ENCODE data around the gene POLR3E.

Gene POLR3E

DNA sequence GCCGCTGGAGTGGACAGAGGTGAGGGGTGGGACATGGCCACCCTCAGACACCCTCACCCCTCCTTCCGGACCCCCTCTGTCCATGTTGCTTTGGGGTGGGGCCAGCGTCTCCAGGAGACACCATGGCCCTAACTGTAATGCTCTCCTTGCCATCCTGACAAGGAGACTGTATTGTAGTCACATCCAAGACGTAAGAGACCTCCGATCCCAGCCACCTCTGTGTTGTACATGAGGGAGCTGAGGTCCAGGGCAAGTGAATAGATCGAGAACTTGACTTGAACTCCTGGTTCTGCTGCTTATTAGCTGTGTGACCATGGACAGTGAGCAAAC, 30.2 kb downstream of the POLR3E start:
- H3K4me3 ChIP-seq (ENCODE audit: low read length): no peak overlapping the region
- TF ChIP-seq CTCF (IDR thresholded peaks at IDR 0.05; ENCODE audit: low read depth, low read length): no peak
- TF ChIP-seq EZH2phosphoT487 (IDR thresholded peaks at IDR 0.05; ENCODE audit: low read depth): no peak
- no peaks in the 10 kb centered on the region for H3K4me1 ChIP-seq (ENCODE audit: low read length)
- peaks cover 3% of the 10 kb centered on the region; the same call in 1 of the 2 replicates for H3K79me2 ChIP-seq (ENCODE audit: low read length)
- H3K9ac ChIP-seq (ENCODE audit: low read length): no peak overlapping the region
- peaks cover 42% of the 10 kb centered on the region for H3K36me3 ChIP-seq (replicated peaks; ENCODE audit: low read depth, low read length)
- H3K27ac ChIP-seq (ENCODE audit: low read length): no peak overlapping the region
- no peak overlapping the region for H2AFZ ChIP-seq (ENCODE audit: low read depth, low read length)
- H4K20me1 ChIP-seq (ENCODE audit: insufficient read depth, low read length): no peaks in the 10 kb centered on the region; the same call in 1 of the 2 replicates
- no peaks in the 10 kb centered on the region for H3K27me3 ChIP-seq (ENCODE audit: low read depth, low read length)
- H3K4me2 ChIP-seq (ENCODE audit: low read length): no peak overlapping the region
- H3K9me3 ChIP-seq (ENCODE audit: insufficient read depth, low read length): no peaks in the 10 kb centered on the region

GRCh38 chr16:22328081-22328725, 31.0 kb downstream of the POLR3E start:
- Histone ChIP-seq H3K9ac (ENCODE audit: low read length) (no peak overlapping the region), H2AFZ (ENCODE audit: low read depth, low read length) (no peak overlapping the region), H3K27ac (ENCODE audit: low read length) (no peak overlapping the region), H3K27me3 (ENCODE audit: low read depth, low read length) (no peaks in the 10 kb centered on the region), H3K79me2 (ENCODE audit: low read length) (peaks cover 3% of the 10 kb centered on the region; the same call in 1 of the 2 replicates), H3K9me3 (ENCODE audit: insufficient read depth, low read length) (no peaks in the 10 kb centered on the region), H3K36me3 (replicated peaks; ENCODE audit: low read depth, low read length) (peaks cover 42% of the 10 kb centered on the region), H4K20me1 (ENCODE audit: insufficient read depth, low read length) (no peaks in the 10 kb centered on the region), H3K4me2 (ENCODE audit: low read length) (no peak overlapping the region), H3K4me1 (ENCODE audit: low read length) (no peaks in the 10 kb centered on the region), H3K4me3 (ENCODE audit: low read length) (no peak overlapping the region)
- TF ChIP-seq CTCF (IDR thresholded peaks at IDR 0.05; ENCODE audit: low read depth, low read length) (no peak), EZH2phosphoT487 (IDR thresholded peaks at IDR 0.05; ENCODE audit: low read depth) (no peak)

GRCh38 chr16:22329199-22329695, 32.0 kb downstream of the POLR3E start:
- H3K79me2 ChIP-seq (ENCODE audit: low read length): peaks cover 3% of the 10 kb centered on the region; the same call in 1 of the 2 replicates
- no peaks in the 10 kb centered on the region for H3K27me3 ChIP-seq (ENCODE audit: low read depth, low read length)
- no peaks in the 10 kb centered on the region for H4K20me1 ChIP-seq (ENCODE audit: insufficient read depth, low read length)
- H3K4me2 ChIP-seq (ENCODE audit: low read length): no peak overlapping the region
- H3K36me3 ChIP-seq (replicated peaks; ENCODE audit: low read depth, low read length): peaks cover 50% of the 10 kb centered on the region
- no peak overlapping the region for H3K27ac ChIP-seq (ENCODE audit: low read length)
- no peak overlapping the region for H2AFZ ChIP-seq (ENCODE audit: low read depth, low read length)
- no peak overlapping the region for H3K9ac ChIP-seq (ENCODE audit: low read length)
- TF ChIP-seq CTCF (IDR thresholded peaks at IDR 0.05; ENCODE audit: low read depth, low read length) (no peak), EZH2phosphoT487 (IDR thresholded peaks at IDR 0.05; ENCODE audit: low read depth) (no peak)
- no peaks in the 10 kb centered on the region for H3K9me3 ChIP-seq (ENCODE audit: insufficient read depth, low read length)
- H3K4me3 ChIP-seq (ENCODE audit: low read length): no peak overlapping the region
- H3K4me1 ChIP-seq (ENCODE audit: low read length): no peaks in the 10 kb centered on the region

DNA sequence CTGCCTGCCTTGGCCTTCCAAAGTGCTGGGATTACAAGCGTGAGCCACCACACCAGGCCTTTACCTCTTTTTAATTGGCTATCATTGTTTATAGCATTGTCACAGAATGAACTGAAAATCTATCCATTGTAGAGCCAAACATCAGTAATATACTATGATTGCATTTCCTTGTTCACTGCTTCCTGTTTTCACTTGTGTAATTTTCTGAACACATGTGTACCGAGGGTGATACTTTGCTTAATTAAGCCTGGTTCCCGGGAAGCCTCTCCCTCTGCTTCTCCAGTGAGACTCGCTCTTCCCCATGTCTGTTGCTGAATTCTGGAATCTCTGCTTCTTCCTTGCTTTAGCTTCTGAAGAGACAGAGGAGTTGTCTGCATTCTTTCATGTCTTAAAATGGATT, 33.1 kb downstream of the POLR3E start:
- H3K9ac ChIP-seq (ENCODE audit: low read length): no peak overlapping the region
- H3K36me3 ChIP-seq (replicated peaks; ENCODE audit: low read depth, low read length): peaks cover 61% of the 10 kb centered on the region
- peaks cover 3% of the 10 kb centered on the region; the same call in 1 of the 2 replicates for H3K79me2 ChIP-seq (ENCODE audit: low read length)
- H3K27ac ChIP-seq (ENCODE audit: low read length): no peak overlapping the region; the same call in 1 of the 2 replicates
- H3K9me3 ChIP-seq (ENCODE audit: insufficient read depth, low read length): no peaks in the 10 kb centered on the region
- no peak overlapping the region for H3K4me3 ChIP-seq (ENCODE audit: low read length)
- H3K4me2 ChIP-seq (ENCODE audit: low read length): no peak overlapping the region
- no peaks in the 10 kb centered on the region for H3K27me3 ChIP-seq (ENCODE audit: low read depth, low read length)
- H2AFZ ChIP-seq (ENCODE audit: low read depth, low read length): no peak overlapping the region
- TF ChIP-seq CTCF (IDR thresholded peaks at IDR 0.05; ENCODE audit: low read depth, low read length): no peak
- no peaks in the 10 kb centered on the region for H3K4me1 ChIP-seq (ENCODE audit: low read length)
- no peaks in the 10 kb centered on the region for H4K20me1 ChIP-seq (ENCODE audit: insufficient read depth, low read length)

All from OCI-LY3 (cell line).